Ovary (tissue), 3 donors: ENCODE data around the gene KNL1.

Experiments
- EP300 ChIP-seq: sonication (generic); formaldehyde crosslinking; IDR thresholded peaks from one replicate; pipeline ENCODE4 v1.6.1; 2017; ENCODE audit warnings: antibody characterized with exemption
- POLR2A ChIP-seq: fragments of 450-650 bp; IDR thresholded peaks from one replicate; pipeline ENCODE4 v1.6.1; 2017; ENCODE audit warnings: antibody characterized with exemption, mild to moderate bottlenecking, moderate library complexity
- TF ChIP-seq, protein P1 (sequence below), 3 donors: fragments of 450-650 bp in 2 of 3; fragments of 200-600 bp in 1 of 3; IDR thresholded peaks; one replicate each; pipeline versions ENCODE4 v1.5.1 to v1.8.0; 2016 to 2022; ENCODE audit warnings: antibody characterized with exemption in 3 of 3, mild to moderate bottlenecking in 1 of 3
- donor health status: DM: no; HTN: no; CAD: no.

DNA sequence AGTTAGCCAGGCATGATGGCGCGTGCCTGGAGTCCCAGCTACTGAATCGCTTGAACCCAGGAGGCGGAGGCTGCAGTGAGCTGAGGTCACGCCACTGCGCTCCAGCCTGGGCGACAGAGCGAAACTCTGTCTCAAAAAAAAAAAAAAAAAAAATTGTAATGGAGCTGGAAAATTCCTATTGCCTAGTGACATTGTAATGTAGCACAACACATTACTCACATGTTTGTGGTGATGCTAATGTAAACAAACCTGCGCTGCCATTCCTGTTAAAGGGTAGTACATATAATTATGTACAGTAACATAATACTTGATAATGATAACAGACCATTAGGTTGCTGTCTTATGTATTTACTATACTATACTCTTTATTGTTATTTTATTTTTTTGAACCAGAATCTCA is 39.1 kb downstream of the KNL1 start:
- TF ChIP-seq POLR2A (no peak), EP300 (no peak)
- TF ChIP-seq, protein P1, sequence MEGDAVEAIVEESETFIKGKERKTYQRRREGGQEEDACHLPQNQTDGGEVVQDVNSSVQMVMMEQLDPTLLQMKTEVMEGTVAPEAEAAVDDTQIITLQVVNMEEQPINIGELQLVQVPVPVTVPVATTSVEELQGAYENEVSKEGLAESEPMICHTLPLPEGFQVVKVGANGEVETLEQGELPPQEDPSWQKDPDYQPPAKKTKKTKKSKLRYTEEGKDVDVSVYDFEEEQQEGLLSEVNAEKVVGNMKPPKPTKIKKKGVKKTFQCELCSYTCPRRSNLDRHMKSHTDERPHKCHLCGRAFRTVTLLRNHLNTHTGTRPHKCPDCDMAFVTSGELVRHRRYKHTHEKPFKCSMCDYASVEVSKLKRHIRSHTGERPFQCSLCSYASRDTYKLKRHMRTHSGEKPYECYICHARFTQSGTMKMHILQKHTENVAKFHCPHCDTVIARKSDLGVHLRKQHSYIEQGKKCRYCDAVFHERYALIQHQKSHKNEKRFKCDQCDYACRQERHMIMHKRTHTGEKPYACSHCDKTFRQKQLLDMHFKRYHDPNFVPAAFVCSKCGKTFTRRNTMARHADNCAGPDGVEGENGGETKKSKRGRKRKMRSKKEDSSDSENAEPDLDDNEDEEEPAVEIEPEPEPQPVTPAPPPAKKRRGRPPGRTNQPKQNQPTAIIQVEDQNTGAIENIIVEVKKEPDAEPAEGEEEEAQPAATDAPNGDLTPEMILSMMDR (IDR thresholded peaks at IDR 0.05): no peak
